GM12878 (cell line): ENCODE data around the gene PTPRD. TPM values are rescaled to one million over a fixed set of nuclear protein-coding genes. Genes with fewer than 3 reads are reported as not detected.

ENCODE experiments used
- ATAC-seq: fragments of 200-7000 bp; cut with Tn5 transposase; 3 replicates; pipeline ENCODE4 v1.9.1; 2020; ENCODE audit warnings: mild to moderate bottlenecking, moderate library complexity
- BruUV-seq: library from RNA; stranded (reverse); fragments of 400-500 nt; replicated peaks from 2 replicates; lab custom pipeline; 2021; lab: Mats Ljungman, UMichigan
- CTCF ChIA-PET: fragments of 300-600 bp; sonication (Branson Sonifier 250); formaldehyde crosslinking; extraction: SDS; loops from one replicate; lab custom pipeline; 2021; ENCODE audit warnings: inconsistent platforms; lab: Yijun Ruan, JAX
- POLR2A ChIA-PET: fragments of 350-600 bp; formaldehyde crosslinking; extraction: SDS; loops from one replicate; lab custom pipeline; 2021; ENCODE audit warnings: inconsistent platforms; lab: Charles Lee
- RAD21 ChIA-PET: fragments of 300-600 bp; sonication (Branson Sonifier 250); formaldehyde crosslinking; loops from one replicate; lab custom pipeline; 2023; ENCODE audit warnings: antibody characterized with exemption; ENCODE audit not compliant: unreplicated experiment; lab: Charles Lee
- SMC1A ChIA-PET: fragments of 300-600 bp; sonication (Branson Sonifier 250); formaldehyde crosslinking; loops from one replicate; lab custom pipeline; 2023; ENCODE audit not compliant: unreplicated experiment, uncharacterized antibody; lab: Charles Lee
- DNase-seq: peaks from one replicate; pipeline ENCODE4 v3.0.0-alpha.2; 2011; ENCODE audit warnings: low read depth, low spot score
- FAIRE-seq: peaks from 3 replicates; lab custom pipeline; 2011; peaks lifted over from hg19 to GRCh38; lab: Jason Lieb, UNC
- H2AFZ ChIP-seq: 2 replicates; pipeline ENCODE4 v1.6.0; 2011; ENCODE audit warnings: low read depth, low read length, control low read depth; ENCODE audit not compliant: control insufficient read depth
- H3K27ac ChIP-seq: 2 replicates; pipeline ENCODE4 v1.5.1; 2011; ENCODE audit warnings: control low read depth; ENCODE audit not compliant: control insufficient read depth, insufficient read depth
- H3K27me3 ChIP-seq, 2 experiments: replicated peaks in 1 of 2; 2 replicates each; pipeline versions ENCODE4 v1.6.0 to v1.6.1; 2011; ENCODE audit warnings: low read length in 1 of 2; ENCODE audit not compliant: control insufficient read depth in 2 of 2, insufficient read depth in 2 of 2
- H3K36me3 ChIP-seq, 2 experiments: 2 replicates each; pipeline ENCODE4 v1.5.1; 2011; ENCODE audit warnings: low read length in 1 of 2; ENCODE audit not compliant: control insufficient read depth in 2 of 2, insufficient read depth in 2 of 2
- H3K4me1 ChIP-seq: 2 replicates; pipeline ENCODE4 v1.6.1; 2011; ENCODE audit warnings: mild to moderate bottlenecking, low read length, moderate library complexity, mixed read lengths; ENCODE audit not compliant: control insufficient read depth, insufficient read depth
- H3K4me2 ChIP-seq: 2 replicates; pipeline ENCODE4 v1.6.0; 2011; ENCODE audit warnings: control low read depth; ENCODE audit not compliant: control insufficient read depth, insufficient read depth
- H3K4me3 ChIP-seq: fragments of 200-600 bp; sonication (generic); 2 replicates; pipeline ENCODE4 v1.5.1; 2016
- H3K79me2 ChIP-seq: 2 replicates; pipeline ENCODE4 v1.6.0; 2011; ENCODE audit warnings: low read length; ENCODE audit not compliant: control insufficient read depth, insufficient read depth
- H3K9ac ChIP-seq: 2 replicates; pipeline ENCODE4 v1.8.0; 2011; ENCODE audit warnings: low read length, control low read depth, mixed read lengths; ENCODE audit not compliant: control insufficient read depth, insufficient read depth
- H3K9me3 ChIP-seq: replicated peaks from 3 replicates; pipeline ENCODE4 v1.5.1; 2011; ENCODE audit warnings: mild to moderate bottlenecking, low read length; ENCODE audit not compliant: control insufficient read depth, insufficient read depth
- H4K20me1 ChIP-seq: 2 replicates; pipeline ENCODE4 v1.6.0; 2011; ENCODE audit not compliant: control insufficient read depth, insufficient read depth
- BHLHE40 ChIP-seq, 2 experiments: fragments of 450-650 bp in 1 of 2; IDR thresholded peaks; 2 replicates each; pipeline ENCODE4 v1.6.1; 2011 to 2017; ENCODE audit warnings: low read depth in 2 of 2, borderline replicate concordance in 1 of 2, improper control_type of control experiment in 1 of 2, low read length in 1 of 2, mild to moderate bottlenecking in 1 of 2
- CEBPZ ChIP-seq: fragments of 150-350 bp; IDR thresholded peaks from 2 replicates; pipeline ENCODE4 v1.6.1; 2016; ENCODE audit warnings: low read depth, low read length
- EZH2 ChIP-seq: IDR thresholded peaks from 2 replicates; pipeline ENCODE4 v1.6.1; 2012; ENCODE audit warnings: low read depth, mild to moderate bottlenecking, control low read depth, inconsistent platforms, low read length, borderline replicate concordance; ENCODE audit not compliant: control insufficient read depth
- GATAD2B ChIP-seq: fragments of 450-650 bp; conservative IDR thresholded peaks from 2 replicates; pipeline ENCODE4 v1.6.1; 2017; ENCODE audit warnings: low read depth, mild to moderate bottlenecking, moderate library complexity
- HDAC6 ChIP-seq: fragments of 200-600 bp; sonication (generic); IDR thresholded peaks from one replicate; pipeline ENCODE4 v1.8.0; 2017; ENCODE audit warnings: antibody characterized with exemption; ENCODE audit not compliant: unreplicated experiment
- JUNB ChIP-seq: IDR thresholded peaks from 2 replicates; pipeline ENCODE4 v1.6.1; 2016; ENCODE audit warnings: antibody characterized with exemption, mild to moderate bottlenecking
- NFIC ChIP-seq: IDR thresholded peaks from 2 replicates; pipeline ENCODE4 v1.6.1; 2012; ENCODE audit warnings: low read depth, mild to moderate bottlenecking, inconsistent platforms, low read length, moderate library complexity
- NR2C1 ChIP-seq: fragments of 450-650 bp; IDR thresholded peaks from 2 replicates; pipeline ENCODE4 v1.6.1; 2017; ENCODE audit warnings: antibody characterized with exemption, mild to moderate bottlenecking, moderate library complexity
- RAD21 ChIP-seq: IDR thresholded peaks from 2 replicates; pipeline ENCODE4 v1.6.1; 2011; ENCODE audit warnings: mild to moderate bottlenecking, low read depth, low read length, moderate library complexity; ENCODE audit not compliant: insufficient read depth
- SMARCA5 ChIP-seq: fragments of 450-650 bp; IDR thresholded peaks from 2 replicates; pipeline ENCODE4 v1.6.1; 2017; ENCODE audit warnings: mild to moderate bottlenecking
- SP1 ChIP-seq: IDR thresholded peaks from one replicate; pipeline ENCODE4 v1.6.1; 2011; ENCODE audit warnings: low read depth, low read length
- SUPT20H ChIP-seq: IDR thresholded peaks from 2 replicates; pipeline ENCODE4 v1.6.1; 2011; ENCODE audit warnings: low read depth, mild to moderate bottlenecking, low read length, moderate library complexity, borderline replicate concordance; ENCODE audit not compliant: control insufficient read depth
- TBL1XR1 ChIP-seq: IDR thresholded peaks from 2 replicates; pipeline ENCODE4 v1.6.1; 2012; ENCODE audit warnings: low read depth, low read length, improper control_type of control experiment
- ZBTB33 ChIP-seq: fragments of 450-650 bp; IDR thresholded peaks from 2 replicates; pipeline ENCODE4 v1.6.1; 2017; ENCODE audit warnings: mild to moderate bottlenecking
- ZNF24 ChIP-seq: fragments of 450-650 bp; IDR thresholded peaks from 2 replicates; pipeline ENCODE4 v1.6.1; 2017; ENCODE audit warnings: antibody characterized with exemption, mild to moderate bottlenecking
- ZSCAN29 ChIP-seq: fragments of 450-650 bp; IDR thresholded peaks from 2 replicates; pipeline ENCODE4 v1.6.1; 2017; ENCODE audit warnings: mild to moderate bottlenecking, moderate library complexity
- WGBS: methylation state at CpG from one replicate; pipeline ENCODE4 v1.1.6; 2016; ENCODE audit warnings: low lambda C conversion rate; ENCODE audit not compliant: insufficient replicate concordance, insufficient coverage; ENCODE audit errors: missing lambda C conversion rate; 5-methylcytosine and 5-hydroxymethylcytosine counted together
- in situ Hi-C: fragments of 300-500 bp; cut with MboI; formaldehyde crosslinking; loops from 9 replicates; pipeline ENCODE4 v1.14.3; 2018; ENCODE audit warnings: mixed read lengths
- intact Hi-C: fragments of 100-400 bp; cut with micrococcal nuclease; formaldehyde crosslinking; loops from one replicate; pipeline ENCODE4 v1.14.2; 2022; ENCODE audit not compliant: unreplicated experiment
- polyA plus RNA-seq, 11 experiments: library from polyadenylated mRNA; depleted of rRNA in 4 of 11; unstranded in 6 of 11; stranded (reverse) in 5 of 11; fragments of >200 nt; fragmentation: Nextera tagmentation in 4 of 11; fragmentation: Illumina TruSeq in 1 of 11; extraction: Ambion mirVana in 4 of 11; extraction: Trizol in 1 of 11; gene quantifications; 1 replicate in 1 of 11; 2 replicates in 10 of 11; pipeline versions ENCODE4 v1.2.1 to v1.2.3, GENCODE V29; 2011 to 2016; ENCODE audit warnings: inconsistent platforms in 2 of 11, missing spikeins in 2 of 11, low read depth in 1 of 11
- total RNA-seq, 4 experiments: library from RNA; depleted of rRNA in 3 of 4; stranded (reverse); fragments of >200 nt in 3 of 4; fragmentation: Illumina TruSeq in 1 of 4; extraction: Trizol in 1 of 4; gene quantifications; 2 replicates each; pipeline versions ENCODE4 v1.2.1 to v1.2.3, GENCODE V29; 2013 to 2021

PTPRD gene
- total and polyA plus RNA-seq, 10 of the 15 experiments (the other 5 are each of a cell fraction or from before 2014, with no cell fraction given): under 0.01 to 0.05 (median 0.01) TPM; not detected in 7

GRCh38 chr9:8640761-8641160 is 1972.0 kb downstream of the PTPRD start (continued):
- TF ChIP-seq SP1 (no peak), TBL1XR1 (no peak)
- TF ChIP-seq, all 136 proteins: peak for 0

- intact Hi-C loops (no loop called here), in situ Hi-C loops (no loop called here)
- Histone ChIP-seq H3K4me1 (no peaks in the 10 kb centered on the region), H4K20me1 (no peaks in the 10 kb centered on the region), H3K36me3 (no peaks in the 10 kb centered on the region), H3K4me2 (no peak overlapping the region), H3K9ac (no peak overlapping the region), H3K27ac (no peak overlapping the region), H3K27me3 (no peaks in the 10 kb centered on the region), H2AFZ (no peak overlapping the region), H3K9me3 (no peaks in the 10 kb centered on the region), H3K4me3 (no peak overlapping the region), H3K79me2 (no peaks in the 10 kb centered on the region)
- FAIRE-seq: no peak
- RAD21 ChIA-PET: no interaction called here
- TF ChIP-seq CEBPZ (no peak), ZBTB33 (no peak), ZNF24 (no peak), JUNB (no peak), SMARCA5 (no peak), EZH2 (no peak), ZSCAN29 (no peak), HDAC6 (no peak), RAD21 (no peak), NR2C1 (no peak), BHLHE40 (IDR thresholded peaks at IDR 0.05; ENCODE audit: borderline replicate concordance in 1 of 2, low read depth in 2 of 2, low read length in 1 of 2) (no peak), SUPT20H (no peak), GATAD2B (no peak), NFIC (no peak)
- BruUV-seq: no TSS peak
- POLR2A ChIA-PET: no interaction called here
- SMC1A ChIA-PET: interaction anchor here (0.6 kb wide), 1 partner anchor 480 kb away, joined by 4 read pairs; no protein-coding TSS in a partner anchor
- CTCF ChIA-PET: no interaction called here
- 0% methylated on average over 1 of the region's 1 CpG for WGBS
- no peak for ATAC-seq
- DNase-seq: no peak
These were observed 1975.2 kb downstream of the PTPRD start for GRCh38 chr9:8637626-8638025.
